H9 (cell line): ENCODE data around the gene BRF1. TPM values are rescaled to one million over a fixed set of nuclear protein-coding genes. Genes with fewer than 3 reads are reported as not detected.

Experiments used
- DNase-seq: peaks from one replicate; pipeline ENCODE4 v3.0.0-alpha.2; 2017
- H2AFZ ChIP-seq: one replicate; pipeline ENCODE4 v1.6.1; 2013; ENCODE audit warnings: mild to moderate bottlenecking, low read length, control low read depth, moderate library complexity
- H2AK5ac ChIP-seq: 2 replicates; pipeline ENCODE4 v1.6.1; 2013; ENCODE audit warnings: low read length, control low read depth, mixed read lengths; ENCODE audit not compliant: insufficient read length
- H2BK120ac ChIP-seq: one replicate; pipeline ENCODE4 v1.6.1; 2013; ENCODE audit warnings: low read depth, mild to moderate bottlenecking, low read length, control low read depth, inconsistent platforms; ENCODE audit not compliant: poor library complexity, severe bottlenecking
- H2BK12ac ChIP-seq: 2 replicates; pipeline ENCODE4 v1.6.1; 2013; ENCODE audit warnings: low read length, control low read depth, mixed read lengths, low read depth; ENCODE audit not compliant: insufficient read length
- H2BK15ac ChIP-seq: 2 replicates; pipeline ENCODE4 v1.6.1; 2013; ENCODE audit warnings: low read depth, low read length, control low read depth
- H2BK20ac ChIP-seq: one replicate; pipeline ENCODE4 v1.6.1; 2013; ENCODE audit warnings: low read depth, mild to moderate bottlenecking, low read length, control low read depth, inconsistent platforms; ENCODE audit not compliant: poor library complexity, severe bottlenecking
- H2BK5ac ChIP-seq: 2 replicates; pipeline ENCODE4 v1.6.1; 2013; ENCODE audit warnings: low read length, control low read depth, mixed read lengths; ENCODE audit not compliant: insufficient read length
- H3K14ac ChIP-seq: 2 replicates; pipeline ENCODE4 v1.6.1; 2013; ENCODE audit warnings: low read length, control low read depth; ENCODE audit not compliant: insufficient read depth
- H3K18ac ChIP-seq: 2 replicates; pipeline ENCODE4 v1.6.1; 2013; ENCODE audit warnings: low read depth, mild to moderate bottlenecking, mixed read lengths, low read length, control low read depth; ENCODE audit not compliant: insufficient read length
- H3K23ac ChIP-seq: 2 replicates; pipeline ENCODE4 v1.6.1; 2013; ENCODE audit warnings: low read length, control low read depth, mixed read lengths, low read depth; ENCODE audit not compliant: insufficient read length
- H3K23me2 ChIP-seq: 2 replicates; pipeline ENCODE4 v1.6.1; 2013; ENCODE audit warnings: low read depth, mild to moderate bottlenecking, mixed read lengths, low read length, control low read depth; ENCODE audit not compliant: insufficient read length, poor library complexity, severe bottlenecking
- H3K27ac ChIP-seq: 2 replicates; pipeline ENCODE4 v1.5.1; 2013; ENCODE audit warnings: low read length, control low read depth, mixed read lengths, low read depth; ENCODE audit not compliant: insufficient read length
- H3K27me3 ChIP-seq: 2 replicates; pipeline ENCODE4 v1.6.1; 2013; ENCODE audit warnings: low read length, control low read depth, inconsistent platforms; ENCODE audit not compliant: insufficient read depth
- H3K4ac ChIP-seq: 2 replicates; pipeline ENCODE4 v1.6.1; 2013; ENCODE audit warnings: low read depth, mild to moderate bottlenecking, control low read depth, inconsistent platforms, low read length, moderate library complexity
- H3K4me1 ChIP-seq: 2 replicates; pipeline ENCODE4 v1.6.1; 2013; ENCODE audit warnings: low read length, control low read depth, inconsistent platforms; ENCODE audit not compliant: insufficient read depth
- H3K4me2 ChIP-seq: 2 replicates; pipeline ENCODE4 v1.6.1; 2013; ENCODE audit warnings: low read length, control low read depth, mixed read lengths; ENCODE audit not compliant: insufficient read length, insufficient read depth
- H3K56ac ChIP-seq: 2 replicates; pipeline ENCODE4 v1.6.1; 2013; ENCODE audit warnings: low read depth, mild to moderate bottlenecking, mixed read lengths, low read length, control low read depth; ENCODE audit not compliant: insufficient read length
- H3K79me1 ChIP-seq: 2 replicates; pipeline ENCODE4 v1.6.1; 2013; ENCODE audit warnings: low read depth, mild to moderate bottlenecking, moderate library complexity, low read length, control low read depth, inconsistent platforms; ENCODE audit not compliant: insufficient read depth, poor library complexity, severe bottlenecking
- H3K79me2 ChIP-seq: 2 replicates; pipeline ENCODE4 v1.6.1; 2013; ENCODE audit warnings: low read length, control low read depth, inconsistent platforms; ENCODE audit not compliant: insufficient read depth
- H3K9ac ChIP-seq: 2 replicates; pipeline ENCODE4 v1.6.1; 2013; ENCODE audit warnings: low read length, control low read depth, mixed read lengths; ENCODE audit not compliant: insufficient read length; ENCODE audit errors: extremely low read depth
- H3K9me3 ChIP-seq: one replicate; pipeline ENCODE4 v1.6.1; 2013; ENCODE audit warnings: low read depth, low read length, inconsistent platforms; ENCODE audit not compliant: control insufficient read depth
- H3T11ph ChIP-seq: one replicate; pipeline ENCODE4 v1.6.1; 2013; ENCODE audit warnings: mild to moderate bottlenecking, low read length, control low read depth, inconsistent platforms
- H4K20me1 ChIP-seq: one replicate; pipeline ENCODE4 v1.6.1; 2013; ENCODE audit not compliant: control insufficient read depth, insufficient read length, insufficient read depth
- H4K5ac ChIP-seq: 2 replicates; pipeline ENCODE4 v1.6.1; 2013; ENCODE audit warnings: low read depth, mild to moderate bottlenecking, mixed read lengths, low read length, control low read depth; ENCODE audit not compliant: insufficient read length
- H4K8ac ChIP-seq: replicated peaks from 2 replicates; pipeline ENCODE4 v1.6.1; 2013; ENCODE audit warnings: low read length, control low read depth, mixed read lengths, low read depth; ENCODE audit not compliant: insufficient read length
- H4K91ac ChIP-seq: 2 replicates; pipeline ENCODE4 v1.6.1; 2013; ENCODE audit warnings: low read depth, mild to moderate bottlenecking, moderate library complexity, mixed read lengths, low read length, control low read depth; ENCODE audit not compliant: insufficient read length
- H3K27ac Mint-ChIP-seq, 3 experiments: 2 replicates in 2 of 3; 3 replicates in 1 of 3; pipeline ENCODE4 v1.8.0; 2020 to 2021; ENCODE audit warnings: mixed read lengths in 3 of 3, mild to moderate bottlenecking in 1 of 3, moderate library complexity in 1 of 3
- H3K27me3 Mint-ChIP-seq: 2 replicates; pipeline ENCODE4 v1.8.0; 2021; ENCODE audit warnings: low read depth, mild to moderate bottlenecking, moderate library complexity, mixed read lengths
- H3K36me3 Mint-ChIP-seq, 3 experiments: 2 replicates in 2 of 3; 3 replicates in 1 of 3; pipeline ENCODE4 v1.8.0; 2020 to 2021; ENCODE audit warnings: low read depth in 3 of 3, mixed read lengths in 3 of 3; ENCODE audit not compliant: insufficient read depth in 1 of 3
- H3K4me1 Mint-ChIP-seq, 2 experiments: 2 replicates each; pipeline ENCODE4 v1.8.0; 2020; ENCODE audit warnings: mixed read lengths in 2 of 2
- H3K4me3 Mint-ChIP-seq, 2 experiments: 2 replicates in 1 of 2; 3 replicates in 1 of 2; pipeline ENCODE4 v1.8.0; 2020 to 2021; ENCODE audit warnings: mild to moderate bottlenecking in 2 of 2, mixed read lengths in 2 of 2, moderate library complexity in 1 of 2
- H3K9me3 Mint-ChIP-seq, 2 experiments: 2 replicates in 1 of 2; 3 replicates in 1 of 2; pipeline ENCODE4 v1.8.0; 2020; ENCODE audit warnings: mild to moderate bottlenecking in 2 of 2, mixed read lengths in 2 of 2, moderate library complexity in 1 of 2
- CTCF ChIP-seq: fragments of 200-600 bp; sonication (generic); conservative IDR thresholded peaks from 3 replicates; pipeline ENCODE4 v1.8.0; 2021; ENCODE audit warnings: antibody characterized with exemption, mild to moderate bottlenecking
- WGBS: extraction: QIAGEN DNeasy Blood & Tissue Kit; methylation state at CpG from one replicate; pipeline ENCODE4 v1.1.7; 2013; ENCODE audit warnings: missing lambda C conversion rate, low lambda C conversion rate, mixed read lengths; ENCODE audit not compliant: insufficient read length; ENCODE audit errors: extremely low coverage; 5-methylcytosine and 5-hydroxymethylcytosine counted together
- total RNA-seq: library from RNA; stranded (reverse); gene quantifications from 2 replicates; pipeline ENCODE4 v1.2.1, GENCODE V29; 2021

BRF1 gene
- total RNA-seq, 1 experiment from 2014 or later = 28.3 TPM

DNA sequence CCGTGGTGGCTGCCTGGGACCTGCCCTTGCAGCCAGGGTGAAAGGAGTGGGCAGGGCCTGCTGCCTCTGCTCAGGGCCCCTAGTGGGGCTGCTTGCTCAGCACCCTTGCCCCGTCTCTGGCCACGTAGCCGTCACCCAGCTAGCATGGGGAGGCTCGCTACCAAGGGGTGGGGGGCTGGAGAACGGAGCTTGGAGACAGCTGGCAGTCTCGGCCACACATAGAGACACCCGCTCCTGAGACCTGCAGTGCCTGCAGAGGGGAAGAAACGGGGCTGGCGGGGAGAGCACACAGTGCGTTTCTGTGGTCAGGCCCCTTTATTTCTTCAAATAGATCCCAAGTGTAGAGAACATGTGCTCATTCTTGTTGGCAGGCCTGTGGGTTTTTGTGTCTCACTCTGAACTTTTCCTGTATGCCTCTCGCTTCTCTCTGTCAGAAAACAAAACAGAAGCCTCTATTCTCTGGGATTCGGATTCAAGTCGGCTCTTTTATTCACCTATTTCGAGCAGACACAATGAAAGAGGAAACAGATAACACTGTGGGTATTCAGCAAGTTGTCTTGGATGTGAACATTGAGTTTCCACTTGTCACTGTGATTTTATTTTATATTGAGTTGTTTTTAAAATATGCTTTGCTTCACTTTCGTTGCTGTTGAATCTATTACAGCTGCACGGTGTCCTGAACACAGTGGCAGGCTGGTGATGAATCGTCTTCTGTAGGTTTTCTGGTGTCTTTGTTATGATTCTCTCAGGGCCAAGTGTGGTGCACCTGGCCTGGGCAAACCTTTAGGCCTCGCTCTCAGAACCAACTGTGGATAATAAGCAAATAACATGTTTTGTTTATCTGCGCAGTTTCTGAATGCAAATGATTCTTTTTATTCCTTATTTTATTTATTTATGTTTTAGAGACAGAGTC, 40.3 kb upstream of the BRF1 start:
- H3K9ac ChIP-seq = no peak overlapping the region
- DNase-seq = no peak
- Mint-ChIP-seq H3K36me3 (peaks cover 8 to 14% (median 9%) of the 10 kb centered on the region in 3 experiments), H3K4me1 (peaks cover 21 to 33% of the 10 kb centered on the region in 2 experiments), H3K27me3 (no peaks in the 10 kb centered on the region; the same call in 1 of the 2 replicates), H3K9me3 (peaks cover 9 to 14% of the 10 kb centered on the region in 2 experiments; a peak in 3 of 5 replicates), H3K27ac (peak overlapping the region in 2 of 3 experiments; percentile 72 to 89; a peak in 3 of 7 replicates), H3K4me3 (no peak overlapping the region)
- peaks cover 2% of the 10 kb centered on the region for H4K20me1 ChIP-seq
- H3K4me1 ChIP-seq = no peaks in the 10 kb centered on the region
- no peak overlapping the region for H3T11ph ChIP-seq
- H3K18ac ChIP-seq = no peak overlapping the region
- H2AFZ ChIP-seq = no peak overlapping the region
- no peak overlapping the region for H2BK15ac ChIP-seq
- TF ChIP-seq CTCF = no peak
- no peak overlapping the region for H2BK120ac ChIP-seq
- H3K27me3 ChIP-seq = no peaks in the 10 kb centered on the region
- H3K79me1 ChIP-seq = peaks cover 3% of the 10 kb centered on the region
- H3K23ac ChIP-seq = no peak overlapping the region
- H3K56ac ChIP-seq = no peak overlapping the region
- no peak overlapping the region for H4K91ac ChIP-seq
- no peak overlapping the region for H4K5ac ChIP-seq
- no peak overlapping the region for H2AK5ac ChIP-seq
- H2BK20ac ChIP-seq = no peak overlapping the region
- H3K4me2 ChIP-seq = no peak overlapping the region
- no CpG with 5 or more reads among the region's 20 CpGs for WGBS
- no peaks in the 10 kb centered on the region for H3K9me3 ChIP-seq
- no peak overlapping the region for H3K4ac ChIP-seq
- peaks cover 10% of the 10 kb centered on the region; the same call in 1 of the 2 replicates for H3K79me2 ChIP-seq
- no peaks in the 10 kb centered on the region for H3K23me2 ChIP-seq
- H3K14ac ChIP-seq = no peak overlapping the region
- H2BK12ac ChIP-seq = no peak overlapping the region
- no peak overlapping the region for H4K8ac ChIP-seq
- H2BK5ac ChIP-seq = no peak overlapping the region
- H3K27ac ChIP-seq = no peak overlapping the region
